Natural killer cell (primary cell): ENCODE measurements around the gene SMARCA4. TPM values are rescaled to one million over a fixed set of nuclear protein-coding genes. Genes with fewer than 3 reads are reported as not detected.

Source experiments
- ATAC-seq, 3 donors: fragments of 150-1000 bp in 2 of 3; fragments of 200-7000 bp in 1 of 3; cut with Tn5 transposase; 1 replicate in 1 of 3; 2 replicates in 2 of 3; pipeline ENCODE4 v1.10.0; 2021; ENCODE audit warnings: mild to moderate bottlenecking in 2 of 3, moderate library complexity in 2 of 3
- DNase-seq, 2 donors: peaks; one replicate each; pipeline versions ENCODE4 v3.0.0 to v3.0.0-alpha.2; 2013 to 2021; ENCODE audit warnings: mixed read lengths in 1 of 2
- H3K27ac ChIP-seq: one replicate; pipeline ENCODE4 v1.5.1; 2013; ENCODE audit warnings: mild to moderate bottlenecking, low read length
- H3K27me3 ChIP-seq: one replicate; pipeline ENCODE4 v1.6.1; 2013; ENCODE audit warnings: low read length; ENCODE audit not compliant: control insufficient read depth, insufficient read depth
- H3K36me3 ChIP-seq: one replicate; pipeline ENCODE4 v1.6.1; 2013; ENCODE audit warnings: low read length; ENCODE audit not compliant: control insufficient read depth, insufficient read depth
- H3K4me1 ChIP-seq: one replicate; pipeline ENCODE4 v1.6.1; 2013; ENCODE audit warnings: low read length; ENCODE audit not compliant: control insufficient read depth, insufficient read depth
- H3K4me3 ChIP-seq: one replicate; pipeline ENCODE4 v1.5.1; 2013; ENCODE audit warnings: low read length
- H3K9me3 ChIP-seq: one replicate; pipeline ENCODE4 v1.6.1; 2013; ENCODE audit warnings: low read length; ENCODE audit not compliant: control insufficient read depth, insufficient read depth
- H3K27ac Mint-ChIP-seq, 2 donors: one replicate each; pipeline ENCODE4 v1.8.0; 2022; ENCODE audit warnings: mild to moderate bottlenecking in 2 of 2, mixed read lengths in 2 of 2, moderate library complexity in 1 of 2
- H3K27me3 Mint-ChIP-seq, 2 donors: one replicate each; pipeline ENCODE4 v1.8.0; 2022; ENCODE audit warnings: low read depth in 2 of 2, mixed read lengths in 2 of 2
- H3K36me3 Mint-ChIP-seq: one replicate; pipeline ENCODE4 v1.8.0; 2022; ENCODE audit warnings: mixed read lengths
- H3K4me1 Mint-ChIP-seq, 2 donors: one replicate each; pipeline ENCODE4 v1.8.0; 2022; ENCODE audit warnings: mixed read lengths in 2 of 2
- H3K4me3 Mint-ChIP-seq: one replicate; pipeline ENCODE4 v1.8.0; 2022; ENCODE audit warnings: mild to moderate bottlenecking, moderate library complexity, mixed read lengths
- H3K9me3 Mint-ChIP-seq, 2 donors: one replicate each; pipeline ENCODE4 v1.8.0; 2022; ENCODE audit warnings: mixed read lengths in 2 of 2
- WGBS: methylation state at CpG from one replicate; pipeline ENCODE4 v1.1.7; 2013; ENCODE audit warnings: missing lambda C conversion rate; ENCODE audit not compliant: insufficient coverage; 5-methylcytosine and 5-hydroxymethylcytosine counted together
- intact Hi-C: fragments of 100-400 bp; cut with micrococcal nuclease; formaldehyde crosslinking; loops from one replicate; pipeline ENCODE4 v1.14.2; 2022
- total RNA-seq, 4 donors: library from RNA; stranded (reverse); fragments of 120-200 nt in 1 of 4; gene quantifications; one replicate each; pipeline versions ENCODE4 v1.2.3 to v1.2.4, GENCODE V29; 2013 to 2022
- TF ChIP-seq, protein P1 (sequence below): fragments of 200-600 bp; IDR thresholded peaks from one replicate; pipeline ENCODE4 v1.8.0; 2022; ENCODE audit warnings: antibody characterized with exemption

SMARCA4 gene
- total RNA-seq, 3 donors from 2014 or later (not counting 1 experiment from before 2014, with no cell fraction given) = 85.4 to 96.1 (median 93.6) TPM

DNA sequence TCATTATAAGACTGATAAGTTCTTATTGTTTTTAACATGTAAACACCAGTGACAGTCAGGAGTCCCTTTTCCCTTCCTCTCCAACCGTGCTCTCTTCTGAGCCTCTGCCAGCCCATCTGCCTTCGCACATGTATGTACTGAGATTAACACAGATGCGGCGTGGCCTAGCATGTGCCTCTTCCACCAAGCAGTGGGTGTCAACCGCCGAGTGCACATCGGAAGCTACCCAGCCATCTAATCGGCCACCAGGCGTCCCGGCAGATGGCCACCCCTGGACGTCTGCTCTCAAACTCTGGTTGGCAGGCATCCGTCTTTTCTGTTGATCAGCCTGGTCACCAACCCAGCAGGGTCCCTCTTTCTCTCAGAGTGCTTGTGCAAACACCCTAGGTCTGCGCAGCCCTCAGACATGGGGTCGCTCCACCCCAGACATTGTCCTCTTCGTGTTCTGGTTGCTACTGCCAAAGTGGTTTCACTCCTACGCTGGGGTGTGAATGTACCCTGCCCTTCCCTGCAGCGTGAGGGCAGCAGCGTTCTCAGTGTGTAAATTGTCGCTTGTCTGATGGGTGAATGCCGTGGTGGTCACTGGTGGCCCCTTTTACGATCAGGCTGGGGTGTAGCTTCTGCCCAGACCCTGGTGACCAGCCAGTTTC is 70.7 kb downstream of the SMARCA4 start:
- H3K36me3 ChIP-seq = peaks cover 63% of the 10 kb centered on the region
- H3K27me3 ChIP-seq = no peaks in the 10 kb centered on the region
- Mint-ChIP-seq H3K9me3 (no peaks in the 10 kb centered on the region), H3K27ac (peak overlapping the region; percentile 86 to 89), H3K4me1 (peaks cover 15% of the 10 kb centered on the region in 2 donors), H3K4me3 (peak overlapping the region; percentile 69), H3K36me3 (no peaks in the 10 kb centered on the region), H3K27me3 (no peaks in the 10 kb centered on the region)
- intact Hi-C loops = no loop called here
- H3K4me3 ChIP-seq = no peak overlapping the region
- TF ChIP-seq, protein P1, sequence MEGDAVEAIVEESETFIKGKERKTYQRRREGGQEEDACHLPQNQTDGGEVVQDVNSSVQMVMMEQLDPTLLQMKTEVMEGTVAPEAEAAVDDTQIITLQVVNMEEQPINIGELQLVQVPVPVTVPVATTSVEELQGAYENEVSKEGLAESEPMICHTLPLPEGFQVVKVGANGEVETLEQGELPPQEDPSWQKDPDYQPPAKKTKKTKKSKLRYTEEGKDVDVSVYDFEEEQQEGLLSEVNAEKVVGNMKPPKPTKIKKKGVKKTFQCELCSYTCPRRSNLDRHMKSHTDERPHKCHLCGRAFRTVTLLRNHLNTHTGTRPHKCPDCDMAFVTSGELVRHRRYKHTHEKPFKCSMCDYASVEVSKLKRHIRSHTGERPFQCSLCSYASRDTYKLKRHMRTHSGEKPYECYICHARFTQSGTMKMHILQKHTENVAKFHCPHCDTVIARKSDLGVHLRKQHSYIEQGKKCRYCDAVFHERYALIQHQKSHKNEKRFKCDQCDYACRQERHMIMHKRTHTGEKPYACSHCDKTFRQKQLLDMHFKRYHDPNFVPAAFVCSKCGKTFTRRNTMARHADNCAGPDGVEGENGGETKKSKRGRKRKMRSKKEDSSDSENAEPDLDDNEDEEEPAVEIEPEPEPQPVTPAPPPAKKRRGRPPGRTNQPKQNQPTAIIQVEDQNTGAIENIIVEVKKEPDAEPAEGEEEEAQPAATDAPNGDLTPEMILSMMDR = no peak
- ATAC-seq (peak; percentile 44 to 77 (median 59)), DNase-seq (peak in 1 of 2 donors; percentile 28)
- peak overlapping the region; percentile 43 for H3K27ac ChIP-seq
- WGBS = 80% methylated on average over 21 of the region's 21 CpGs
- H3K9me3 ChIP-seq = no peaks in the 10 kb centered on the region
- peaks cover 27% of the 10 kb centered on the region for H3K4me1 ChIP-seq

DNA sequence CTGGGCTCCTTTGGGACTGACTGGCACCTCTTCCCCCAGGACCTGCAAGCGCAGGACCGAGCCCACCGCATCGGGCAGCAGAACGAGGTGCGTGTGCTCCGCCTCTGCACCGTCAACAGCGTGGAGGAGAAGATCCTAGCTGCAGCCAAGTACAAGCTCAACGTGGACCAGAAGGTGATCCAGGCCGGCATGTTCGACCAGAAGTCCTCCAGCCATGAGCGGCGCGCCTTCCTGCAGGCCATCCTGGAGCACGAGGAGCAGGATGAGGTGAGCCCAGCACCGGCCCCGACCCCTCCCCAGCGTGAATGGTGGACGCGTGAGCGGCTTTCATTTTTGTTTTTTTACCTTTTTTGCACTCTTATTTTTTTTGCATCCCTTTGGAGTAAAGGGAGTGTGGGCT is 72.4 kb downstream of the SMARCA4 start:
- H3K36me3 ChIP-seq = peaks cover 68% of the 10 kb centered on the region
- 96% methylated on average over 22 of the region's 22 CpGs for WGBS

DNA sequence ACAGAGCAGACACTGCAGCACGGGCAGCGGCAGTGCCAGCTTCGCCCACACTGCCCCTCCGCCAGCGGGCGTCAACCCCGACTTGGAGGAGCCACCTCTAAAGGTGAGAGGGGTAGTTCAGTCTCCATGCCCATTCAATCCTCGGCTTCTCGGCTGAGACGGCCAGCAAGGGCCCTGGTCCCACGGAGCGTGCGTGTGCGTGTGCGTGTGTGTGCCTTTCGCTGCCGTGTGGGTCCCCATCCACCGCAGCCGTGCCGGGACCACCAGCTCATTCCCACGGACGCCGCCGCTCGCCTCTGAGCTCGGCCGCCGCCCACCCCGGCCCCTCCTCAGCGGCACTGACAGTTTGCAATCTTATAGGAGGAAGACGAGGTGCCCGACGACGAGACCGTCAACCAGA is 72.9 kb downstream of the SMARCA4 start:
- TF ChIP-seq, protein P1 = no peak
- H3K9me3 ChIP-seq = no peaks in the 10 kb centered on the region
- ATAC-seq (no peak), DNase-seq (no peak)
- Mint-ChIP-seq H3K4me1 (peaks cover 18 to 20% of the 10 kb centered on the region in 2 donors), H3K36me3 (peaks cover 9% of the 10 kb centered on the region), H3K9me3 (no peaks in the 10 kb centered on the region), H3K27me3 (no peaks in the 10 kb centered on the region), H3K4me3 (no peak overlapping the region), H3K27ac (no peak overlapping the region)
- peaks cover 66% of the 10 kb centered on the region for H3K36me3 ChIP-seq
- H3K27me3 ChIP-seq = no peaks in the 10 kb centered on the region
- H3K4me1 ChIP-seq = peaks cover 27% of the 10 kb centered on the region
- 97% methylated on average over 35 of the region's 35 CpGs for WGBS
- H3K27ac ChIP-seq = no peak overlapping the region
- no peak overlapping the region for H3K4me3 ChIP-seq
- intact Hi-C loops = no loop called here

More for the DNA sequence above, 72.4 kb downstream of the SMARCA4 start:
- Histone ChIP-seq H3K27ac (no peak overlapping the region), H3K9me3 (no peaks in the 10 kb centered on the region), H3K4me1 (peaks cover 27% of the 10 kb centered on the region), H3K4me3 (no peak overlapping the region), H3K27me3 (no peaks in the 10 kb centered on the region)
- peaks cover 9% of the 10 kb centered on the region for H3K36me3 Mint-ChIP-seq
- no peak for ATAC-seq
- TF ChIP-seq, protein P1 = no peak
- peaks cover 15 to 16% of the 10 kb centered on the region in 2 donors for H3K4me1 Mint-ChIP-seq
- no peaks in the 10 kb centered on the region for H3K9me3 Mint-ChIP-seq
- H3K4me3 Mint-ChIP-seq = no peak overlapping the region
- H3K27ac Mint-ChIP-seq = no peak overlapping the region
- intact Hi-C loops = no loop called here
- H3K27me3 Mint-ChIP-seq = no peaks in the 10 kb centered on the region
- DNase-seq = no peak
